ENCODE data around the gene GALNT5. TPM values are rescaled to one million over a fixed set of nuclear protein-coding genes. Genes with fewer than 3 reads are reported as not detected.

The GALNT5 gene
- total RNA-seq, 1 experiment from 2014 or later, result 6.8 TPM

GRCh38 chr2:157302492-157303099 lies 45.1 kb downstream of the GALNT5 start:
- H3K4me3 ChIP-seq (ENCODE audit: low read depth, low read length), result no peak overlapping the region
- Mint-ChIP-seq H3K9me3 (ENCODE audit: unreplicated experiment) (no peaks in the 10 kb centered on the region), H3K27ac (ENCODE audit: unreplicated experiment) (no peak overlapping the region), H3K4me1 (ENCODE audit: low read depth, unreplicated experiment) (peaks cover 34% of the 10 kb centered on the region), H3K4me3 (ENCODE audit: unreplicated experiment) (no peak overlapping the region), H3K36me3 (ENCODE audit: insufficient read depth, unreplicated experiment) (no peaks in the 10 kb centered on the region), H3K27me3 (ENCODE audit: insufficient read depth, unreplicated experiment) (no peaks in the 10 kb centered on the region)
- DNase-seq, result peak in 1 of 2 experiments; percentile 72
- ChIA-PET POLR2A (interaction anchor here (0.6 to 0.7 kb wide), 3 partner anchors 256 to 524 kb away, joined by 4 to 5 read pairs (median 4); no protein-coding TSS in a partner anchor), CTCF (interaction anchor here (0.6 to 2.2 kb wide), 18 partner anchors 9 to 722 kb away, joined by 3 to 42 read pairs (median 4); partner anchors contain the start of gene ACVR1C)
- H3K4me1 ChIP-seq, result peaks cover 36% of the 10 kb centered on the region
- H3K36me3 ChIP-seq (ENCODE audit: control insufficient read depth, insufficient read depth, low read length), result no peaks in the 10 kb centered on the region
- intact Hi-C loops (cut with micrococcal nuclease; ENCODE audit: unreplicated experiment), result loop anchor here (1.0 to 10.0 kb wide), 7 partner anchors 25 to 708 kb away; partner anchors contain the start of gene ACVR1C
- H3K27me3 ChIP-seq (replicated peaks; ENCODE audit: control insufficient read depth, insufficient read depth, low read length), result no peaks in the 10 kb centered on the region
- H3K9me3 ChIP-seq, result no peaks in the 10 kb centered on the region
- TF ChIP-seq CTCF (IDR thresholded peaks at IDR 0.05; ENCODE audit: insufficient read depth in 1 of 2, low read depth in 1 of 2, low read length in 1 of 2, severe bottlenecking in 1 of 2, unreplicated experiment in 1 of 2), result peak; percentile 69 to 77
- no TSS peak for BruUV-seq (replicated peaks)

GRCh38 chr2:157303612-157304011 lies 46.1 kb downstream of the GALNT5 start:
- ChIA-PET CTCF (interaction anchor here (0.6 to 2.2 kb wide), 4 partner anchors 21 to 172 kb away, joined by 3 to 42 read pairs (median 4); no protein-coding TSS in a partner anchor), POLR2A (no interaction called here)
- no peak overlapping the region for H3K4me3 ChIP-seq (ENCODE audit: low read depth, low read length)
- no peak for TF ChIP-seq CTCF (IDR thresholded peaks at IDR 0.05; ENCODE audit: insufficient read depth in 1 of 2, low read depth in 1 of 2, low read length in 1 of 2, severe bottlenecking in 1 of 2, unreplicated experiment in 1 of 2)
- DNase-seq, result no peak
- intact Hi-C loops (cut with micrococcal nuclease; ENCODE audit: unreplicated experiment), result loop anchor here (2.0 to 10.0 kb wide), 2 partner anchors 325 to 471 kb away; partner anchors contain the start of gene ACVR1C
- Mint-ChIP-seq H3K27me3 (ENCODE audit: insufficient read depth, unreplicated experiment) (no peaks in the 10 kb centered on the region), H3K4me3 (ENCODE audit: unreplicated experiment) (no peak overlapping the region), H3K4me1 (ENCODE audit: low read depth, unreplicated experiment) (peaks cover 34% of the 10 kb centered on the region), H3K36me3 (ENCODE audit: insufficient read depth, unreplicated experiment) (no peaks in the 10 kb centered on the region), H3K27ac (ENCODE audit: unreplicated experiment) (no peak overlapping the region), H3K9me3 (ENCODE audit: unreplicated experiment) (no peaks in the 10 kb centered on the region)
- H3K9me3 ChIP-seq, result no peaks in the 10 kb centered on the region
- H3K27me3 ChIP-seq (replicated peaks; ENCODE audit: control insufficient read depth, insufficient read depth, low read length), result no peaks in the 10 kb centered on the region
- H3K36me3 ChIP-seq (ENCODE audit: control insufficient read depth, insufficient read depth, low read length), result no peaks in the 10 kb centered on the region
- no TSS peak for BruUV-seq (replicated peaks)
- H3K4me1 ChIP-seq, result peaks cover 36% of the 10 kb centered on the region

- peaks cover 36% of the 10 kb centered on the region for H3K4me1 ChIP-seq
- intact Hi-C loops (cut with micrococcal nuclease; ENCODE audit: unreplicated experiment), result loop anchor here (10.0 kb wide), 1 partner anchor 470 kb away; no protein-coding TSS in a partner anchor
- DNase-seq, result no peak
- H3K4me1 Mint-ChIP-seq (ENCODE audit: low read depth, unreplicated experiment), result peaks cover 34% of the 10 kb centered on the region
- H3K36me3 Mint-ChIP-seq (ENCODE audit: insufficient read depth, unreplicated experiment), result no peaks in the 10 kb centered on the region
- no peak overlapping the region for H3K4me3 ChIP-seq (ENCODE audit: low read depth, low read length)
- BruUV-seq (replicated peaks), result no TSS peak
- TF ChIP-seq CTCF (IDR thresholded peaks at IDR 0.05; ENCODE audit: insufficient read depth in 1 of 2, low read depth in 1 of 2, low read length in 1 of 2, severe bottlenecking in 1 of 2, unreplicated experiment in 1 of 2), result no peak
- H3K4me3 Mint-ChIP-seq (ENCODE audit: unreplicated experiment), result no peak overlapping the region
- no peaks in the 10 kb centered on the region for H3K27me3 ChIP-seq (replicated peaks; ENCODE audit: control insufficient read depth, insufficient read depth, low read length)
- no peaks in the 10 kb centered on the region for H3K27me3 Mint-ChIP-seq (ENCODE audit: insufficient read depth, unreplicated experiment)
- ChIA-PET POLR2A (no interaction called here), CTCF (interaction anchor here (0.6 to 1.6 kb wide), 2 partner anchors 31 to 221 kb away, joined by 3 to 7 read pairs; no protein-coding TSS in a partner anchor)
- H3K9me3 ChIP-seq, result no peaks in the 10 kb centered on the region
- no peaks in the 10 kb centered on the region for H3K9me3 Mint-ChIP-seq (ENCODE audit: unreplicated experiment)
- no peaks in the 10 kb centered on the region for H3K36me3 ChIP-seq (ENCODE audit: control insufficient read depth, insufficient read depth, low read length)
- H3K27ac Mint-ChIP-seq (ENCODE audit: unreplicated experiment), result peak overlapping the region; percentile 62
Observed at GRCh38 chr2:157304811-157305722, 47.6 kb downstream of the GALNT5 start.

All from Caco-2 (cell line).